CD14-positive monocyte (primary cell): ENCODE results near the gene ITPR2. TPM values are rescaled to one million over a fixed set of nuclear protein-coding genes. Genes with fewer than 3 reads are reported as not detected.

ENCODE experiments used
- DNase-seq, 3 donors: peaks; one replicate each; pipeline ENCODE4 v3.0.0-alpha.2; 2011 to 2022
- H2AFZ ChIP-seq: 2 replicates; pipeline ENCODE4 v1.6.0; 2012; ENCODE audit warnings: mild to moderate bottlenecking, low read depth, low read length, inconsistent platforms; ENCODE audit not compliant: insufficient read depth, poor library complexity, severe bottlenecking
- H3K27ac ChIP-seq, 2 donors: 1 replicate in 1 of 2; 2 replicates in 1 of 2; pipeline ENCODE4 v1.5.1; 2012 to 2013; ENCODE audit warnings: low read length in 2 of 2, control low read depth in 1 of 2, inconsistent platforms in 1 of 2, low read depth in 1 of 2, mild to moderate bottlenecking in 1 of 2
- H3K27me3 ChIP-seq, 2 donors: one replicate each; pipeline versions ENCODE4 v1.6.0 to v1.6.1; 2011 to 2013; ENCODE audit warnings: low read length in 2 of 2; ENCODE audit not compliant: control insufficient read depth in 2 of 2, insufficient read depth in 2 of 2
- H3K36me3 ChIP-seq, 2 donors: replicated peaks in 1 of 2; 1 replicate in 1 of 2; 2 replicates in 1 of 2; pipeline versions ENCODE4 v1.5.1 to v1.6.1; 2012 to 2013; ENCODE audit warnings: low read length in 2 of 2, control low read depth in 1 of 2, inconsistent platforms in 1 of 2, mild to moderate bottlenecking in 1 of 2; ENCODE audit not compliant: insufficient read depth in 2 of 2, control insufficient read depth in 1 of 2
- H3K4me1 ChIP-seq, 2 donors: 1 replicate in 1 of 2; 2 replicates in 1 of 2; pipeline versions ENCODE4 v1.5.1 to v1.6.1; 2012 to 2013; ENCODE audit warnings: low read length in 2 of 2, control low read depth in 1 of 2, inconsistent platforms in 1 of 2, mild to moderate bottlenecking in 1 of 2, moderate library complexity in 1 of 2; ENCODE audit not compliant: insufficient read depth in 2 of 2, control insufficient read depth in 1 of 2
- H3K4me2 ChIP-seq: replicated peaks from 2 replicates; pipeline ENCODE3; 2012; ENCODE audit warnings: low read length, moderate library complexity, mild to moderate bottlenecking; ENCODE audit not compliant: poor library complexity, severe bottlenecking; ENCODE audit errors: extremely low read depth
- H3K4me3 ChIP-seq, 3 experiments: fragments of 200-600 bp in 1 of 3; sonication (generic) in 1 of 3; replicated peaks in 1 of 3; 1 replicate in 2 of 3; 2 replicates in 1 of 3; pipeline ENCODE4 v1.5.1; 2011 to 2013; ENCODE audit warnings: low read length in 3 of 3, mild to moderate bottlenecking in 3 of 3, control low read depth in 2 of 3, low read depth in 2 of 3, inconsistent platforms in 1 of 3, moderate library complexity in 1 of 3
- H3K79me2 ChIP-seq: 2 replicates; pipeline ENCODE4 v1.6.0; 2012; ENCODE audit warnings: mild to moderate bottlenecking, control low read depth, inconsistent platforms, low read length, moderate library complexity; ENCODE audit not compliant: insufficient read depth
- H3K9ac ChIP-seq: 2 replicates; pipeline ENCODE4 v1.6.0; 2017; ENCODE audit warnings: low read length, mild to moderate bottlenecking; ENCODE audit not compliant: insufficient read depth, poor library complexity, severe bottlenecking
- H3K9me3 ChIP-seq, 2 donors: replicated peaks in 1 of 2; 1 replicate in 1 of 2; 2 replicates in 1 of 2; pipeline versions ENCODE4 v1.5.1 to v1.6.1; 2012 to 2013; ENCODE audit warnings: low read length in 2 of 2, control low read depth in 1 of 2; ENCODE audit not compliant: control insufficient read depth in 1 of 2, insufficient read depth in 1 of 2
- H4K20me1 ChIP-seq: 2 replicates; pipeline ENCODE4 v1.6.0; 2012; ENCODE audit warnings: mild to moderate bottlenecking, low read length, control low read depth, moderate library complexity; ENCODE audit not compliant: insufficient read depth
- H3K27ac Mint-ChIP-seq, 7 donors: one replicate each; pipeline ENCODE4 v1.8.0; 2020; ENCODE audit warnings: mild to moderate bottlenecking in 7 of 7, mixed read lengths in 7 of 7, moderate library complexity in 6 of 7, inconsistent platforms in 2 of 7
- H3K27me3 Mint-ChIP-seq, 3 donors: one replicate each; pipeline ENCODE4 v1.8.0; 2021 to 2022; ENCODE audit warnings: low read depth in 3 of 3, mild to moderate bottlenecking in 3 of 3, mixed read lengths in 3 of 3, moderate library complexity in 3 of 3, inconsistent platforms in 1 of 3
- H3K36me3 Mint-ChIP-seq, 2 donors: one replicate each; pipeline ENCODE4 v1.8.0; 2020; ENCODE audit warnings: mixed read lengths in 2 of 2, inconsistent platforms in 1 of 2, mild to moderate bottlenecking in 1 of 2
- H3K4me1 Mint-ChIP-seq: one replicate; pipeline ENCODE4 v1.8.0; 2020; ENCODE audit warnings: mild to moderate bottlenecking, mixed read lengths
- H3K4me3 Mint-ChIP-seq, 2 donors: one replicate each; pipeline ENCODE4 v1.8.0; 2020; ENCODE audit warnings: mild to moderate bottlenecking in 2 of 2, mixed read lengths in 2 of 2, moderate library complexity in 1 of 2
- H3K9me3 Mint-ChIP-seq, 7 donors: one replicate each; pipeline ENCODE4 v1.8.0; 2020 to 2022; ENCODE audit warnings: mixed read lengths in 7 of 7, mild to moderate bottlenecking in 6 of 7, moderate library complexity in 6 of 7, inconsistent platforms in 2 of 7
- CTCF ChIP-seq: fragments of 200-600 bp; IDR thresholded peaks from one replicate; pipeline ENCODE4 v1.8.0; 2022; ENCODE audit warnings: antibody characterized with exemption, mild to moderate bottlenecking
- WGBS: methylation state at CpG from one replicate; pipeline ENCODE4 v1.1.5; 2013; ENCODE audit warnings: missing lambda C conversion rate; ENCODE audit not compliant: insufficient coverage; 5-methylcytosine and 5-hydroxymethylcytosine counted together
- intact Hi-C, 2 donors: fragments of 100-400 bp; cut with micrococcal nuclease; formaldehyde crosslinking; loops; one replicate each; pipeline versions ENCODE4 v1.15.0 to v1.15.1; 2023
- polyA plus RNA-seq, 3 donors: library from polyadenylated mRNA; depleted of rRNA in 1 of 3; unstranded in 2 of 3; stranded (reverse) in 1 of 3; fragments of 300-500 nt in 2 of 3; fragments of >200 nt in 1 of 3; fragmentation: Illumina TruSeq in 2 of 3; gene quantifications; 1 replicate in 2 of 3; 2 replicates in 1 of 3; pipeline ENCODE4 v1.2.3, GENCODE V29; 2012 to 2021

Gene ITPR2
- polyA plus RNA-seq, 3 donors, result 2.7 to 6.4 (median 5.7) TPM

GRCh38 chr12:26848156-26848825, 15.3 kb upstream of the ITPR2 start:
- TF ChIP-seq CTCF, result no peak
- Histone ChIP-seq H3K36me3 (no peaks in the 10 kb centered on the region), H3K4me1 (peaks cover 6 to 8% of the 10 kb centered on the region in 2 donors), H3K27me3 (peaks cover 0 to 2% of the 10 kb centered on the region in 2 donors), H3K4me3 (no peak overlapping the region), H2AFZ (no peak overlapping the region), H4K20me1 (no peaks in the 10 kb centered on the region), H3K27ac (no peak overlapping the region), H3K9ac (no peak overlapping the region), H3K4me2 (no peak overlapping the region), H3K9me3 (no peaks in the 10 kb centered on the region), H3K79me2 (no peaks in the 10 kb centered on the region)
- no CpG with 5 or more reads among the region's 6 CpGs for WGBS
- Mint-ChIP-seq H3K27ac (no peak overlapping the region), H3K4me3 (no peak overlapping the region), H3K9me3 (no peaks in the 10 kb centered on the region), H3K27me3 (peaks cover 0 to 1% (median 0%) of the 10 kb centered on the region in 3 donors), H3K36me3 (no peaks in the 10 kb centered on the region), H3K4me1 (peaks cover 9% of the 10 kb centered on the region)
- intact Hi-C loops, result no loop called here
- DNase-seq, result no peak

GRCh38 chr12:26847431-26847830, 14.4 kb upstream of the ITPR2 start:
- 100% methylated on average over 2 of the region's 5 CpGs for WGBS
- intact Hi-C loops, result no loop called here
- no peak for DNase-seq
- peaks cover 0 to 2% of the 10 kb centered on the region in 2 donors for H3K27me3 ChIP-seq
- Mint-ChIP-seq H3K4me1 (peaks cover 9% of the 10 kb centered on the region), H3K27me3 (peaks cover 0 to 1% (median 0%) of the 10 kb centered on the region in 3 donors), H3K9me3 (no peaks in the 10 kb centered on the region), H3K36me3 (no peaks in the 10 kb centered on the region), H3K4me3 (no peak overlapping the region), H3K27ac (no peak overlapping the region)
- H3K27ac ChIP-seq, result no peak overlapping the region
- H3K36me3 ChIP-seq, result no peaks in the 10 kb centered on the region
- H3K4me1 ChIP-seq, result peaks cover 6 to 8% of the 10 kb centered on the region in 2 donors
- no peak for TF ChIP-seq CTCF
- no peaks in the 10 kb centered on the region for H3K79me2 ChIP-seq
- H3K9ac ChIP-seq, result no peak overlapping the region
- no peaks in the 10 kb centered on the region for H3K9me3 ChIP-seq
- no peak overlapping the region for H2AFZ ChIP-seq
- no peaks in the 10 kb centered on the region for H4K20me1 ChIP-seq
- H3K4me3 ChIP-seq, result no peak overlapping the region
- H3K4me2 ChIP-seq, result no peak overlapping the region
